ENCODE results near the gene RTN4R.

- TF ChIP-seq, protein P1, sequence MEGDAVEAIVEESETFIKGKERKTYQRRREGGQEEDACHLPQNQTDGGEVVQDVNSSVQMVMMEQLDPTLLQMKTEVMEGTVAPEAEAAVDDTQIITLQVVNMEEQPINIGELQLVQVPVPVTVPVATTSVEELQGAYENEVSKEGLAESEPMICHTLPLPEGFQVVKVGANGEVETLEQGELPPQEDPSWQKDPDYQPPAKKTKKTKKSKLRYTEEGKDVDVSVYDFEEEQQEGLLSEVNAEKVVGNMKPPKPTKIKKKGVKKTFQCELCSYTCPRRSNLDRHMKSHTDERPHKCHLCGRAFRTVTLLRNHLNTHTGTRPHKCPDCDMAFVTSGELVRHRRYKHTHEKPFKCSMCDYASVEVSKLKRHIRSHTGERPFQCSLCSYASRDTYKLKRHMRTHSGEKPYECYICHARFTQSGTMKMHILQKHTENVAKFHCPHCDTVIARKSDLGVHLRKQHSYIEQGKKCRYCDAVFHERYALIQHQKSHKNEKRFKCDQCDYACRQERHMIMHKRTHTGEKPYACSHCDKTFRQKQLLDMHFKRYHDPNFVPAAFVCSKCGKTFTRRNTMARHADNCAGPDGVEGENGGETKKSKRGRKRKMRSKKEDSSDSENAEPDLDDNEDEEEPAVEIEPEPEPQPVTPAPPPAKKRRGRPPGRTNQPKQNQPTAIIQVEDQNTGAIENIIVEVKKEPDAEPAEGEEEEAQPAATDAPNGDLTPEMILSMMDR (IDR thresholded peaks at IDR 0.05; ENCODE audit: borderline replicate concordance, extremely low read depth, low read length, poor library complexity, severe bottlenecking): no peak
- TF ChIP-seq EZH2 (IDR thresholded peaks at IDR 0.05; ENCODE audit: borderline replicate concordance, low read depth, low read length, severe bottlenecking): no peak
Measured at GRCh38 chr22:20226077-20226716, 41.9 kb downstream of the RTN4R start.

Data from DND-41 (cell line).